AML-193 (cell line): Measurements from ENCODE around the gene UPK1B.

Experiments used
- DNase-seq, 2 experiments: peaks; one replicate each; lab custom pipeline; 2025; lab: John Stamatoyannopoulos, UW

Gene UPK1B

GRCh38 chr3:119176778-119177177, 3.4 kb downstream of the UPK1B start:
- no peak for DNase-seq

GRCh38 chr3:119177321-119177720, 3.9 kb downstream of the UPK1B start:
- DNase-seq = no peak

GRCh38 chr3:119181765-119182164, 8.4 kb downstream of the UPK1B start:
- DNase-seq = no peak

- no peak for DNase-seq
Measured at GRCh38 chr3:119184111-119184510, 10.7 kb downstream of the UPK1B start.

- DNase-seq = no peak
Measured at GRCh38 chr3:119184796-119185570, 11.6 kb downstream of the UPK1B start.

- no peak for DNase-seq
Measured at GRCh38 chr3:119187266-119187665, 13.9 kb downstream of the UPK1B start.

GRCh38 chr3:119191800-119192199, 18.4 kb downstream of the UPK1B start:
- no peak for DNase-seq

- no peak for DNase-seq
Measured at GRCh38 chr3:119194237-119195150, 21.1 kb downstream of the UPK1B start.

GRCh38 chr3:119195151-119195476, 21.7 kb downstream of the UPK1B start:
- no peak for DNase-seq

- DNase-seq = no peak
Measured at GRCh38 chr3:119195911-119196310, 22.5 kb downstream of the UPK1B start.

GRCh38 chr3:119205209-119205608, 31.8 kb downstream of the UPK1B start:
- no peak for DNase-seq

- DNase-seq = no peak
Measured at GRCh38 chr3:119205685-119206084, 32.3 kb downstream of the UPK1B start.

- DNase-seq = no peak
Measured at GRCh38 chr3:119206611-119207511, 33.5 kb downstream of the UPK1B start.

GRCh38 chr3:119207512-119207875, 34.1 kb downstream of the UPK1B start:
- DNase-seq = no peak

- DNase-seq = no peak
Measured at GRCh38 chr3:119211193-119211592, 37.8 kb downstream of the UPK1B start.

GRCh38 chr3:119211803-119212202, 38.4 kb downstream of the UPK1B start:
- DNase-seq = no peak

- DNase-seq = no peak
Measured at GRCh38 chr3:119219069-119219468, 45.7 kb downstream of the UPK1B start.

GRCh38 chr3:119220198-119220597, 46.8 kb downstream of the UPK1B start:
- DNase-seq = no peak

- no peak for DNase-seq
Measured at GRCh38 chr3:119220970-119221667, 47.7 kb downstream of the UPK1B start.

- no peak for DNase-seq
Measured at GRCh38 chr3:119221779-119222320, 48.5 kb downstream of the UPK1B start.

- no peak for DNase-seq
Measured at GRCh38 chr3:119222391-119222790, 49.0 kb downstream of the UPK1B start.
